Stomach (tissue), 9 donors: ENCODE results near the gene BABAM2. TPM values are rescaled to one million over a fixed set of nuclear protein-coding genes. Genes with fewer than 3 reads are reported as not detected.

Experiments used
- DNase-seq, 2 donors: peaks; one replicate each; pipeline versions ENCODE4 v3.0.0 to v3.0.0-alpha.2; 2013 to 2019
- H3K27ac ChIP-seq, 5 donors: fragments of 200-600 bp in 4 of 5; sonication (generic) in 4 of 5; one replicate each; pipeline ENCODE4 v1.5.1; 2013 to 2019; ENCODE audit warnings: mild to moderate bottlenecking in 1 of 5, moderate library complexity in 1 of 5
- H3K27me3 ChIP-seq, 3 donors: fragments of 200-600 bp; sonication (generic); one replicate each; pipeline ENCODE4 v1.5.1; 2017 to 2019; ENCODE audit warnings: mixed run types in 1 of 3
- H3K36me3 ChIP-seq, 4 donors: fragments of 200-600 bp; sonication (generic); 1 replicate in 3 of 4; 2 replicates in 1 of 4; pipeline ENCODE4 v1.5.1; 2016 to 2019
- H3K4me1 ChIP-seq, 4 donors: fragments of 200-600 bp; sonication (generic); one replicate each; pipeline ENCODE4 v1.5.1; 2016 to 2019
- H3K4me3 ChIP-seq, 4 donors: fragments of 200-600 bp; sonication (generic) in 3 of 4; one replicate each; pipeline ENCODE4 v1.5.1; 2016 to 2019; ENCODE audit warnings: mild to moderate bottlenecking in 1 of 4
- H3K9me3 ChIP-seq, 4 donors: fragments of 200-600 bp; sonication (generic); one replicate each; pipeline ENCODE4 v1.5.1; 2016 to 2019
- EP300 ChIP-seq: sonication (generic); formaldehyde crosslinking; IDR thresholded peaks from one replicate; pipeline ENCODE4 v1.6.1; 2017; ENCODE audit warnings: antibody characterized with exemption
- POLR2A ChIP-seq, 4 donors: fragments of 450-650 bp; IDR thresholded peaks; one replicate each; pipeline ENCODE4 v1.6.1; 2016; ENCODE audit warnings: antibody characterized with exemption in 4 of 4, control low read depth in 2 of 4, mild to moderate bottlenecking in 1 of 4, moderate library complexity in 1 of 4
- POLR2AphosphoS5 ChIP-seq, 3 donors: sonication (generic); formaldehyde crosslinking; IDR thresholded peaks; one replicate each; pipeline ENCODE4 v1.6.1; 2016; ENCODE audit warnings: antibody characterized with exemption in 3 of 3
- WGBS, 5 donors: extraction: QIAGEN DNeasy Blood & Tissue Kit in 3 of 5; methylation state at CpG; one replicate each; pipeline versions ENCODE4 v1.1.5 to v1.1.7; 2013 to 2018; 5-methylcytosine and 5-hydroxymethylcytosine counted together
- intact Hi-C: fragments of 100-400 bp; cut with DNase I; formaldehyde crosslinking; loops from one replicate; pipeline ENCODE4 v1.15.1; 2023; ENCODE audit warnings: low total_unique reads
- polyA plus RNA-seq, 3 donors: library from polyadenylated mRNA; stranded (reverse); fragments of 200-250 nt; gene quantifications; one replicate each; pipeline ENCODE4 v1.2.3, GENCODE V29; 2013
- total RNA-seq, 5 donors: library from RNA; depleted of rRNA; stranded (reverse); fragments of >200 nt; gene quantifications; one replicate each; pipeline versions ENCODE4 v1.1.0 to v1.2.3, GENCODE V29; 2014 to 2016
- TF ChIP-seq, protein P1 (sequence below), 7 experiments: fragments of 450-650 bp in 4 of 7; fragments of 200-600 bp in 3 of 7; sonication (generic) in 3 of 7; IDR thresholded peaks; one replicate each; pipeline ENCODE4 v1.5.1; 2016 to 2019; ENCODE audit warnings: antibody characterized with exemption in 7 of 7, control low read depth in 2 of 7, mild to moderate bottlenecking in 1 of 7
- donor health status: healthy with polysubstance abuse.
- donor health status: Bipolar disorder and iron deficiency.
- donor health status: healthy.

Gene BABAM2
- total and polyA plus RNA-seq, 8 donors = 14.2 to 41.4 (median 22.8) TPM

DNA sequence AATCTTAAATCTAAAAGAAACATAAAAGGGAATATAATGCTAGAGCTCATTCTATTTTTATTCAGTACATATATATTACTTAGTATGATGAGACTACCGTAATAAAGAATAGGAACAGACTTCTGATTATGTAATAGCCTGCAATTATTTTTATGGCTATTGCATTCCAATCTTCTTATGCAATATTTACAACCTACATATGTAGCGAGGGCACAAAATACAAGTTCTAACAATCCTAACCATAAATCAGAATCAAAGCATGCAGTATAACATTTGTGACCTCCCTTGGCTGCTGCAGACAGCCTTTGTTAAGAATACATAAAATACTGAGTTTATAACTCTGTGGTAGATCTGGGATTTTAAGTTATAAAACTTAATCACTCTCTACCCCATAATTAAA lies 177.6 kb downstream of the BABAM2 start:
- peaks cover 0 to 15% (median 6%) of the 10 kb centered on the region in 4 donors for H3K4me1 ChIP-seq
- H3K4me3 ChIP-seq = no peak overlapping the region
- peak in 1 of 2 donors; percentile 16 for DNase-seq
- WGBS, 5 donors = 74 to 95% (median 85%) methylated on average over 2 of the region's 2 CpGs
- no peak overlapping the region for H3K27ac ChIP-seq
- peaks cover 0 to 6% (median 0%) of the 10 kb centered on the region in 4 donors for H3K36me3 ChIP-seq
- no peaks in the 10 kb centered on the region for H3K9me3 ChIP-seq
- TF ChIP-seq EP300 (no peak), POLR2A (IDR thresholded peaks at IDR 0.05) (no peak), POLR2AphosphoS5 (IDR thresholded peaks at IDR 0.05) (no peak)
- TF ChIP-seq, protein P1, sequence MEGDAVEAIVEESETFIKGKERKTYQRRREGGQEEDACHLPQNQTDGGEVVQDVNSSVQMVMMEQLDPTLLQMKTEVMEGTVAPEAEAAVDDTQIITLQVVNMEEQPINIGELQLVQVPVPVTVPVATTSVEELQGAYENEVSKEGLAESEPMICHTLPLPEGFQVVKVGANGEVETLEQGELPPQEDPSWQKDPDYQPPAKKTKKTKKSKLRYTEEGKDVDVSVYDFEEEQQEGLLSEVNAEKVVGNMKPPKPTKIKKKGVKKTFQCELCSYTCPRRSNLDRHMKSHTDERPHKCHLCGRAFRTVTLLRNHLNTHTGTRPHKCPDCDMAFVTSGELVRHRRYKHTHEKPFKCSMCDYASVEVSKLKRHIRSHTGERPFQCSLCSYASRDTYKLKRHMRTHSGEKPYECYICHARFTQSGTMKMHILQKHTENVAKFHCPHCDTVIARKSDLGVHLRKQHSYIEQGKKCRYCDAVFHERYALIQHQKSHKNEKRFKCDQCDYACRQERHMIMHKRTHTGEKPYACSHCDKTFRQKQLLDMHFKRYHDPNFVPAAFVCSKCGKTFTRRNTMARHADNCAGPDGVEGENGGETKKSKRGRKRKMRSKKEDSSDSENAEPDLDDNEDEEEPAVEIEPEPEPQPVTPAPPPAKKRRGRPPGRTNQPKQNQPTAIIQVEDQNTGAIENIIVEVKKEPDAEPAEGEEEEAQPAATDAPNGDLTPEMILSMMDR (IDR thresholded peaks at IDR 0.05) = no peak
- no peaks in the 10 kb centered on the region for H3K27me3 ChIP-seq
- intact Hi-C loops = no loop called here

- TF ChIP-seq POLR2A (IDR thresholded peaks at IDR 0.05) (no peak), EP300 (no peak), POLR2AphosphoS5 (IDR thresholded peaks at IDR 0.05) (no peak)
- TF ChIP-seq, protein P1 (IDR thresholded peaks at IDR 0.05) = no peak
- no peak overlapping the region for H3K27ac ChIP-seq
- 93 to 99% (median 96%) methylated on average over 5 of the region's 5 CpGs for WGBS, 5 donors
- no peak for DNase-seq
- intact Hi-C loops = no loop called here
- H3K9me3 ChIP-seq = no peaks in the 10 kb centered on the region
- H3K27me3 ChIP-seq = no peaks in the 10 kb centered on the region
- H3K36me3 ChIP-seq = peaks cover 0 to 6% (median 0%) of the 10 kb centered on the region in 4 donors
- H3K4me3 ChIP-seq = no peak overlapping the region
- peaks cover 0 to 15% (median 6%) of the 10 kb centered on the region in 4 donors for H3K4me1 ChIP-seq
Observed at GRCh38 chr2:28068527-28068926, 178.0 kb downstream of the BABAM2 start.

DNA sequence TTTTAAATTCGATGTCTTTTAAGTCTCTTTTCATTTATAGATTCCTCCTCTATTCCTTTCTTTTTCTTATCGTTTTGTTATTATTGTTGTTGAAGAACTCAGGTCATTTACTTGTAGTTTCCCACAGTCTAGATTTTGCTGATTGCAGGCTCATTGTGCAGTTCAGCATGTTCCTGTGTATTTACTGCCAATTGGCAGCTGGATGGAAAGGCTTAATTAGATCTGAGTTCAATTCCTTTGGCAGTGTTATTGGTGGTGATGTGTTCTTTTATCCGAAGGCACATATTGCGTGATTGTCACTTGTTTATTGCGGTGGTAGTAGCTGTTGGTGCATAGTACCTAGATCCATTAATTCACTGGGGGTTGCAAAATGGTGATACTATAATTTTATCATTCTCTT lies 180.7 kb downstream of the BABAM2 start:
- intact Hi-C loops = no loop called here
- peaks cover 0 to 6% (median 0%) of the 10 kb centered on the region in 4 donors for H3K36me3 ChIP-seq
- H3K9me3 ChIP-seq = no peaks in the 10 kb centered on the region
- H3K27me3 ChIP-seq = no peaks in the 10 kb centered on the region
- H3K27ac ChIP-seq = no peak overlapping the region
- TF ChIP-seq EP300 (no peak), POLR2A (IDR thresholded peaks at IDR 0.05) (no peak), POLR2AphosphoS5 (IDR thresholded peaks at IDR 0.05) (no peak)
- TF ChIP-seq, protein P1 (IDR thresholded peaks at IDR 0.05) = no peak
- H3K4me1 ChIP-seq = peaks cover 0 to 15% (median 6%) of the 10 kb centered on the region in 4 donors
- no peak for DNase-seq
- H3K4me3 ChIP-seq = no peak overlapping the region
- WGBS, 5 donors = 58 to 67% (median 64%) methylated on average over 5 of the region's 5 CpGs

- H3K27ac ChIP-seq = no peak overlapping the region
- intact Hi-C loops = no loop called here
- 95 to 97% (median 95%) methylated on average over 1 of the region's 1 CpG for WGBS, 5 donors
Observed at GRCh38 chr2:28074137-28074536, 183.6 kb downstream of the BABAM2 start.

More at GRCh38 chr2:28074137-28074536, 183.6 kb downstream of the BABAM2 start:
- no peak for DNase-seq
- TF ChIP-seq POLR2AphosphoS5 (IDR thresholded peaks at IDR 0.05) (no peak), POLR2A (IDR thresholded peaks at IDR 0.05) (no peak), EP300 (no peak)
- TF ChIP-seq, protein P1 (IDR thresholded peaks at IDR 0.05) = no peak
- Histone ChIP-seq H3K9me3 (no peaks in the 10 kb centered on the region), H3K4me3 (no peak overlapping the region), H3K4me1 (peaks cover 0 to 17% (median 8%) of the 10 kb centered on the region in 4 donors), H3K27me3 (no peaks in the 10 kb centered on the region), H3K36me3 (no peaks in the 10 kb centered on the region)
